Measurements from ENCODE around the gene CFHR1.
"Not testable (repeated sequence)": the region's sequence is repeated elsewhere in the genome, so short reads cannot be mapped to it uniquely, and the experiment has no call there.

The CFHR1 gene

DNA sequence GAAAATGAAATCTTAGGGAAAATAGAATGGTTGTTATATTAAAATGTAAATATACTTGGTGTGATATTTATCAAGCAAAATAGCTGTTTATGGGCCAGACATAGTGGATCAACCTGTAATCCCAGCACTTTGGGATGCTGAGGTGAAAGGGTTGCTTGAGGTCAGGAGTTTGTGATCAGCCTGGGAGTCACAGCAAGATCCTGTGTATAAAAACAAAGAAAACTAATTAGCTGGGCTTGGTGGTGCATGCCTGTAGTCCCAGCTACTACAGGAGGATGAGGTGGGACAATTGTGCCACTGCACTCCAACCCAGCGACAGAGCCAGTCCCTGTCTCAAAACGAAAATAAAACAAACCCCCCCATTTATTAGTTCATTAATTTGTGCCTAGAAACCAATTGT lies 21.6 kb upstream of the CFHR1 start:
- H3K36me3 ChIP-seq (ENCODE audit: control insufficient read depth, insufficient read depth, low read length) = no peaks in the 10 kb centered on the region
- H3K27me3 ChIP-seq (replicated peaks; ENCODE audit: control insufficient read depth, insufficient read depth, low read length) = no peaks in the 10 kb centered on the region
- TF ChIP-seq, protein P1, sequence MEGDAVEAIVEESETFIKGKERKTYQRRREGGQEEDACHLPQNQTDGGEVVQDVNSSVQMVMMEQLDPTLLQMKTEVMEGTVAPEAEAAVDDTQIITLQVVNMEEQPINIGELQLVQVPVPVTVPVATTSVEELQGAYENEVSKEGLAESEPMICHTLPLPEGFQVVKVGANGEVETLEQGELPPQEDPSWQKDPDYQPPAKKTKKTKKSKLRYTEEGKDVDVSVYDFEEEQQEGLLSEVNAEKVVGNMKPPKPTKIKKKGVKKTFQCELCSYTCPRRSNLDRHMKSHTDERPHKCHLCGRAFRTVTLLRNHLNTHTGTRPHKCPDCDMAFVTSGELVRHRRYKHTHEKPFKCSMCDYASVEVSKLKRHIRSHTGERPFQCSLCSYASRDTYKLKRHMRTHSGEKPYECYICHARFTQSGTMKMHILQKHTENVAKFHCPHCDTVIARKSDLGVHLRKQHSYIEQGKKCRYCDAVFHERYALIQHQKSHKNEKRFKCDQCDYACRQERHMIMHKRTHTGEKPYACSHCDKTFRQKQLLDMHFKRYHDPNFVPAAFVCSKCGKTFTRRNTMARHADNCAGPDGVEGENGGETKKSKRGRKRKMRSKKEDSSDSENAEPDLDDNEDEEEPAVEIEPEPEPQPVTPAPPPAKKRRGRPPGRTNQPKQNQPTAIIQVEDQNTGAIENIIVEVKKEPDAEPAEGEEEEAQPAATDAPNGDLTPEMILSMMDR (IDR thresholded peaks at IDR 0.05; ENCODE audit: insufficient read depth, low read length, poor library complexity, severe bottlenecking) = no peak
- H3K4me3 ChIP-seq (replicated peaks; ENCODE audit: low read depth, low read length) = no peak overlapping the region
- DNase-seq (ENCODE audit: extremely low read depth, insufficient read length) = no peak

GRCh38 chr1:196801920-196802319 lies 17.6 kb upstream of the CFHR1 start:
- not testable (repeated sequence) for H3K36me3 ChIP-seq (ENCODE audit: control insufficient read depth, insufficient read depth, low read length); H3K4me3 ChIP-seq (replicated peaks; ENCODE audit: low read depth, low read length); H3K27me3 ChIP-seq (replicated peaks; ENCODE audit: control insufficient read depth, insufficient read depth, low read length); DNase-seq (ENCODE audit: extremely low read depth, insufficient read length)

DNA sequence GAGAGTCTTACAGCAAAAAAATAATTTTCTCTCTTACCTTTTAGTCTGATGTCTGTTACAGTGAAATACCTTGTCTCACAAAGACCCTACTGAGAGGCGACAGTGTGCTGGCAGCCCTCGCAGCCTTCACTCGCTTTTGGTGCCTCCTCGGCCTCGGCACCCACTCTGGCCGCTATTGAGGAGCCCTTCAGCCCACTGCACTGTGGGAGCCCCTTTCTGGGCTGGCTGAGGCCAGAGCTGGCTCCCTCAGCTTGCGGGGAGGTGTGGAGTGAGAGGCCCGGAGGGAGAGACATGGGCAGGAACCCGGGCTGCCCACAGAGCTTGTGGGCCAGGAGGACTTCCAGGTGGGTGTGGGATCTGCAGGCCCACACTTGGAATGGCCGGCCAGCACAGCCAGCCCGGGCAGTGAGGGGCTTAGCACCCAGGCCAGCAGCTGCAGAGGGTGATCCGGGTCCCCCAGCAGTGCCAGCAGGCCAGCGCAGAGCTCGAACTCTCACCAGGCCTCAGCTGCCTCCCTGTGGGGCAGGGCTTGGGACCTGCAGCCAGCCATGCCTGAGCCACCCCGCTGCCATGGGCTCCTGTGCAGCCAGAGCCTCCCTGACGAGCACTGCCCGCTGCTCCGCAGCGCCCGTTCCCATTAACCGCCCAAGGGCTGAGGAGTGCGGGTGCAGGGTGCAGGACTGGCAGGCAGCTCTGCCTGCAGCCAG lies 10.8 kb upstream of the CFHR1 start:
- DNase-seq (ENCODE audit: extremely low read depth, insufficient read length) = no peak
- Histone ChIP-seq H3K36me3 (ENCODE audit: control insufficient read depth, insufficient read depth, low read length) (no peaks in the 10 kb centered on the region), H3K4me3 (replicated peaks; ENCODE audit: low read depth, low read length) (no peak overlapping the region), H3K27me3 (replicated peaks; ENCODE audit: control insufficient read depth, insufficient read depth, low read length) (no peaks in the 10 kb centered on the region)
- TF ChIP-seq, protein P1 (IDR thresholded peaks at IDR 0.05; ENCODE audit: insufficient read depth, low read length, poor library complexity, severe bottlenecking) = no peak

GRCh38 chr1:196817442-196817841 lies 2.1 kb upstream of the CFHR1 start:
- not testable (repeated sequence) for H3K4me3 ChIP-seq (replicated peaks; ENCODE audit: low read depth, low read length); H3K36me3 ChIP-seq (ENCODE audit: control insufficient read depth, insufficient read depth, low read length); DNase-seq (ENCODE audit: extremely low read depth, insufficient read length); H3K27me3 ChIP-seq (replicated peaks; ENCODE audit: control insufficient read depth, insufficient read depth, low read length)

DNA sequence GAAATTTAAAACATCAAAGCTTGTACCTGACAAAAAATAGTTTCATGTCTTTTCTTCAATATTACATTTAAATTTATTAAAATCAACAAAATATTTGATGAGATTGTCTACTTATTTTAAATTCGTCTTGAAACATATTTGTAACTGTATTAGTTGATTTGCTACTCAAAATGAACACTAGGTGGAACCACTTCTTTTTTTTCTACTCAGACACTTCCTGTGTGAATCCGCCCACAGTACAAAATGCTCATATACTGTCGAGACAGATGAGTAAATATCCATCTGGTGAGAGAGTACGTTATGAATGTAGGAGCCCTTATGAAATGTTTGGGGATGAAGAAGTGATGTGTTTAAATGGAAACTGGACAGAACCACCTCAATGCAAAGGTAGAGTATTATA lies 8.3 kb downstream of the CFHR1 start:
- not testable (repeated sequence) for H3K4me3 ChIP-seq (replicated peaks; ENCODE audit: low read depth, low read length); H3K36me3 ChIP-seq (ENCODE audit: control insufficient read depth, insufficient read depth, low read length); H3K27me3 ChIP-seq (replicated peaks; ENCODE audit: control insufficient read depth, insufficient read depth, low read length)
- TF ChIP-seq, protein P1 (IDR thresholded peaks at IDR 0.05; ENCODE audit: insufficient read depth, low read length, poor library complexity, severe bottlenecking) = peak; percentile 34
- DNase-seq (ENCODE audit: extremely low read depth, insufficient read length) = peak; percentile 12

- not testable (repeated sequence) for H3K27me3 ChIP-seq (replicated peaks; ENCODE audit: control insufficient read depth, insufficient read depth, low read length); H3K36me3 ChIP-seq (ENCODE audit: control insufficient read depth, insufficient read depth, low read length); H3K4me3 ChIP-seq (replicated peaks; ENCODE audit: low read depth, low read length); DNase-seq (ENCODE audit: extremely low read depth, insufficient read length)
Observed at GRCh38 chr1:196849613-196850492, 30.3 kb downstream of the CFHR1 start.

GRCh38 chr1:196856053-196856452 lies 36.5 kb downstream of the CFHR1 start:
- no peaks in the 10 kb centered on the region for H3K36me3 ChIP-seq (ENCODE audit: control insufficient read depth, insufficient read depth, low read length)
- no peak for DNase-seq (ENCODE audit: extremely low read depth, insufficient read length)
- no peaks in the 10 kb centered on the region for H3K27me3 ChIP-seq (replicated peaks; ENCODE audit: control insufficient read depth, insufficient read depth, low read length)
- no peak overlapping the region for H3K4me3 ChIP-seq (replicated peaks; ENCODE audit: low read depth, low read length)
- TF ChIP-seq, protein P1 (IDR thresholded peaks at IDR 0.05; ENCODE audit: insufficient read depth, low read length, poor library complexity, severe bottlenecking) = no peak

Measured in GM06990 (cell line).